ENCODE measurements around the gene DCST2. TPM values are rescaled to one million over a fixed set of nuclear protein-coding genes. Genes with fewer than 3 reads are reported as not detected.

The DCST2 gene
- total RNA-seq, 5 donors from 2014 or later (not counting 1 experiment from before 2014, with no cell fraction given), result 1.1 to 2.6 (median 1.6) TPM

- peak overlapping the region in 1 of 2 donors; percentile 75 for H3K27ac Mint-ChIP-seq
- peaks cover 14 to 31% of the 10 kb centered on the region in 2 experiments for H3K4me1 ChIP-seq (ENCODE audit: control insufficient read depth in 1 of 2, extremely low read depth in 1 of 2, insufficient read depth in 2 of 2, low read length in 2 of 2)
- no peak overlapping the region for H3K27ac ChIP-seq (ENCODE audit: low read length)
- peaks cover 0 to 16% of the 10 kb centered on the region in 2 donors for H3K36me3 ChIP-seq (ENCODE audit: control insufficient read depth in 2 of 2, extremely low read depth in 1 of 2, insufficient read depth in 1 of 2, low read length in 1 of 2)
- no peaks in the 10 kb centered on the region for H3K27me3 Mint-ChIP-seq
- H3K9me3 ChIP-seq, result no peaks in the 10 kb centered on the region
- H3K9me3 Mint-ChIP-seq, result no peaks in the 10 kb centered on the region
- peaks cover 26 to 41% (median 38%) of the 10 kb centered on the region in 3 donors for H3K4me1 Mint-ChIP-seq
- POLR2A ChIA-PET, result no interaction called here
- no peak overlapping the region for H3K4me3 ChIP-seq (ENCODE audit: control insufficient read depth in 1 of 2, extremely low read depth in 1 of 2, low read length in 1 of 2)
- CTCF ChIA-PET, result interaction anchor here (0.5 to 9.5 kb wide), 13 partner anchors 10 to 587 kb away, joined by 3 to 57 read pairs (median 3); partner anchors contain the start of genes ADAM15 (in 1 of the 2) and PMVK (in 1 of the 2)
- ATAC-seq (replicated peaks in 1 of 4) (peak; percentile 55 to 57 (median 55)), DNase-seq (peak; percentile 76 to 98 (median 89))
- 40% methylated on average over 14 of the region's 21 CpGs for WGBS (ENCODE audit: insufficient coverage)
- no peaks in the 10 kb centered on the region for H3K27me3 ChIP-seq (replicated peaks in 1 of 2; ENCODE audit: control insufficient read depth in 2 of 2, extremely low read depth in 1 of 2, insufficient read depth in 2 of 2, low read length in 1 of 2)
- peak overlapping the region; percentile 20 to 62 (median 34) for H3K4me3 Mint-ChIP-seq
- H3K36me3 Mint-ChIP-seq, result peaks cover 12% of the 10 kb centered on the region
Observed at GRCh38 chr1:155061381-155062150, 28.0 kb upstream of the DCST2 start.

GRCh38 chr1:155060736-155061135 lies 27.2 kb upstream of the DCST2 start:
- Histone ChIP-seq H3K36me3 (ENCODE audit: control insufficient read depth in 2 of 2, extremely low read depth in 1 of 2, insufficient read depth in 1 of 2, low read length in 1 of 2) (peaks cover 0 to 16% of the 10 kb centered on the region in 2 donors), H3K9me3 (no peaks in the 10 kb centered on the region), H3K27me3 (replicated peaks in 1 of 2; ENCODE audit: control insufficient read depth in 2 of 2, extremely low read depth in 1 of 2, insufficient read depth in 2 of 2, low read length in 1 of 2) (no peaks in the 10 kb centered on the region), H3K4me1 (ENCODE audit: control insufficient read depth in 1 of 2, extremely low read depth in 1 of 2, insufficient read depth in 2 of 2, low read length in 2 of 2) (peaks cover 14 to 31% of the 10 kb centered on the region in 2 experiments), H3K4me3 (ENCODE audit: control insufficient read depth in 1 of 2, extremely low read depth in 1 of 2, low read length in 1 of 2) (no peak overlapping the region), H3K27ac (ENCODE audit: low read length) (no peak overlapping the region)
- ChIA-PET CTCF (interaction anchor here (0.6 to 9.5 kb wide), 7 partner anchors 10 to 36 kb away, joined by 3 to 57 read pairs (median 6); partner anchors contain the start of gene ADAM15 (in 1 of the 2)), POLR2A (no interaction called here)
- H3K27me3 Mint-ChIP-seq, result no peaks in the 10 kb centered on the region
- no peak for ATAC-seq (replicated peaks in 1 of 4)
- H3K9me3 Mint-ChIP-seq, result no peaks in the 10 kb centered on the region
- 89% methylated on average over 8 of the region's 8 CpGs for WGBS (ENCODE audit: insufficient coverage)
- DNase-seq, result no peak
- H3K4me3 Mint-ChIP-seq, result no peak overlapping the region
- peaks cover 16% of the 10 kb centered on the region for H3K36me3 Mint-ChIP-seq
- H3K27ac Mint-ChIP-seq, result no peak overlapping the region
- peaks cover 26 to 33% (median 32%) of the 10 kb centered on the region in 3 donors for H3K4me1 Mint-ChIP-seq

DNA sequence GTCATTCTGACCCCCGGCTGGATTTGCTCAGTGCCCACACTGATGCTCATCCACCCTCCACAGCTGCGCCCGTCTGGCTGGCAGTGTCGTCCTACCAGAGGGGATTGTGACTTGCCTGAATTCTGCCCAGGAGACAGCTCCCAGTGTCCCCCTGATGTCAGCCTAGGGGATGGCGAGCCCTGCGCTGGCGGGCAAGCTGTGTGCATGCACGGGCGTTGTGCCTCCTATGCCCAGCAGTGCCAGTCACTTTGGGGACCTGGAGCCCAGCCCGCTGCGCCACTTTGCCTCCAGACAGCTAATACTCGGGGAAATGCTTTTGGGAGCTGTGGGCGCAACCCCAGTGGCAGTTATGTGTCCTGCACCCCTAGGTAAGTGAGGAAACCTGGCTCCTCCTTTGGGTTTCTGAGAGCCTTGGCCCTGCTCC lies 24.2 kb upstream of the DCST2 start:
- Mint-ChIP-seq H3K9me3 (no peaks in the 10 kb centered on the region), H3K36me3 (peaks cover 16% of the 10 kb centered on the region), H3K4me3 (no peak overlapping the region), H3K27ac (no peak overlapping the region), H3K4me1 (peaks cover 19 to 22% (median 21%) of the 10 kb centered on the region in 3 donors), H3K27me3 (no peaks in the 10 kb centered on the region)
- H3K9me3 ChIP-seq, result no peaks in the 10 kb centered on the region
- ChIA-PET CTCF (interaction anchor here (0.5 to 0.6 kb wide), 2 partner anchors 40 to 47 kb away, joined by 3 to 10 read pairs; no protein-coding TSS in a partner anchor), POLR2A (interaction anchor here in 1 of 2 donors (0.6 kb wide), 1 partner anchor 25 kb away, joined by 5 read pairs; no protein-coding TSS in a partner anchor)
- H3K36me3 ChIP-seq (ENCODE audit: control insufficient read depth in 2 of 2, extremely low read depth in 1 of 2, insufficient read depth in 1 of 2, low read length in 1 of 2), result peaks cover 0 to 16% of the 10 kb centered on the region in 2 donors
- H3K4me1 ChIP-seq (ENCODE audit: control insufficient read depth in 1 of 2, extremely low read depth in 1 of 2, insufficient read depth in 2 of 2, low read length in 2 of 2), result peaks cover 7 to 24% of the 10 kb centered on the region in 2 experiments
- H3K27ac ChIP-seq (ENCODE audit: low read length), result no peak overlapping the region
- DNase-seq (no peak), ATAC-seq (replicated peaks in 1 of 4) (no peak)
- no peaks in the 10 kb centered on the region for H3K27me3 ChIP-seq (replicated peaks in 1 of 2; ENCODE audit: control insufficient read depth in 2 of 2, extremely low read depth in 1 of 2, insufficient read depth in 2 of 2, low read length in 1 of 2)
- WGBS (ENCODE audit: insufficient coverage), result 96% methylated on average over 12 of the region's 13 CpGs
- no peak overlapping the region for H3K4me3 ChIP-seq (ENCODE audit: control insufficient read depth in 1 of 2, extremely low read depth in 1 of 2, low read length in 1 of 2)

DNA sequence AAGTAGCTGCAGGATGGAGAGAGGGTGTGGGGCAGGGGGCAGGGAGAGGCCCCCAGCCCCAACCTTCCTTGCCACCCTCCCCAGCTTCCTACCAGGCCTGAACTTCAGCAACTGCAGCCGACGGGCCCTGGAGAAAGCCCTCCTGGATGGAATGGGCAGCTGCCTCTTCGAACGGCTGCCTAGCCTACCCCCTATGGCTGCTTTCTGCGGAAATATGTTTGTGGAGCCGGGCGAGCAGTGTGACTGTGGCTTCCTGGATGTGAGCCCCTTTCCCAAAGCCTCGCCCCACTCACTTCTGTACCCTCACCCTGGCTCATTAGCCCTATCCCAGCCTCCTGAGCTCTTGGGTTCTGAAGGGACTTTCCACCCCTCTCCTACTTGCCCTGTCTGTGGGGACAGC lies 23.5 kb upstream of the DCST2 start:
- H3K36me3 Mint-ChIP-seq, result peaks cover 16% of the 10 kb centered on the region
- no peaks in the 10 kb centered on the region for H3K27me3 Mint-ChIP-seq
- ChIA-PET CTCF (interaction anchor here (0.5 to 0.6 kb wide), 6 partner anchors 28 to 1161 kb away, joined by 3 to 5 read pairs (median 3); no protein-coding TSS in a partner anchor), POLR2A (no interaction called here)
- H3K4me3 ChIP-seq (ENCODE audit: control insufficient read depth in 1 of 2, extremely low read depth in 1 of 2, low read length in 1 of 2), result no peak overlapping the region
- H3K27ac Mint-ChIP-seq, result no peak overlapping the region
- H3K4me3 Mint-ChIP-seq, result no peak overlapping the region
- H3K9me3 Mint-ChIP-seq, result no peaks in the 10 kb centered on the region
- peaks cover 22% of the 10 kb centered on the region in 3 donors for H3K4me1 Mint-ChIP-seq
- H3K36me3 ChIP-seq (ENCODE audit: control insufficient read depth in 2 of 2, extremely low read depth in 1 of 2, insufficient read depth in 1 of 2, low read length in 1 of 2), result peaks cover 0 to 16% of the 10 kb centered on the region in 2 donors
- H3K4me1 ChIP-seq (ENCODE audit: control insufficient read depth in 1 of 2, extremely low read depth in 1 of 2, insufficient read depth in 2 of 2, low read length in 2 of 2), result peaks cover 9 to 24% of the 10 kb centered on the region in 2 experiments
- H3K27ac ChIP-seq (ENCODE audit: low read length), result no peak overlapping the region
- DNase-seq, result no peak
- no peaks in the 10 kb centered on the region for H3K9me3 ChIP-seq
- no peak for ATAC-seq (replicated peaks in 1 of 4)
- WGBS (ENCODE audit: insufficient coverage), result 98% methylated on average over 8 of the region's 8 CpGs
- no peaks in the 10 kb centered on the region for H3K27me3 ChIP-seq (replicated peaks in 1 of 2; ENCODE audit: control insufficient read depth in 2 of 2, extremely low read depth in 1 of 2, insufficient read depth in 2 of 2, low read length in 1 of 2)

- Mint-ChIP-seq H3K4me1 (peaks cover 14 to 26% (median 20%) of the 10 kb centered on the region in 3 donors), H3K4me3 (peak overlapping the region; percentile 28 to 88 (median 43)), H3K27ac (peak overlapping the region; percentile 72 to 75), H3K9me3 (no peaks in the 10 kb centered on the region), H3K27me3 (no peaks in the 10 kb centered on the region), H3K36me3 (peaks cover 14% of the 10 kb centered on the region)
- Histone ChIP-seq H3K4me3 (ENCODE audit: control insufficient read depth in 1 of 2, extremely low read depth in 1 of 2, low read length in 1 of 2) (no peak overlapping the region), H3K27ac (ENCODE audit: low read length) (no peak overlapping the region), H3K9me3 (no peaks in the 10 kb centered on the region), H3K27me3 (replicated peaks in 1 of 2; ENCODE audit: control insufficient read depth in 2 of 2, extremely low read depth in 1 of 2, insufficient read depth in 2 of 2, low read length in 1 of 2) (no peaks in the 10 kb centered on the region), H3K4me1 (ENCODE audit: control insufficient read depth in 1 of 2, extremely low read depth in 1 of 2, insufficient read depth in 2 of 2, low read length in 2 of 2) (peaks cover 4 to 32% of the 10 kb centered on the region in 2 experiments), H3K36me3 (ENCODE audit: control insufficient read depth in 2 of 2, extremely low read depth in 1 of 2, insufficient read depth in 1 of 2, low read length in 1 of 2) (peaks cover 0 to 13% of the 10 kb centered on the region in 2 donors)
- ATAC-seq (replicated peaks in 1 of 4) (no peak), DNase-seq (no peak)
- WGBS (ENCODE audit: insufficient coverage), result 96% methylated on average over 3 of the region's 7 CpGs
- ChIA-PET CTCF (interaction anchor here (0.6 to 2.0 kb wide), 4 partner anchors 9 to 429 kb away, joined by 4 to 8 read pairs (median 5); no protein-coding TSS in a partner anchor), POLR2A (no interaction called here)
Observed at GRCh38 chr1:155053531-155054105, 20.0 kb upstream of the DCST2 start.

All from T-cell (primary cell).